Omental fat pad (tissue), 4 donors: Measurements from ENCODE around the gene HDAC5. TPM values are rescaled to one million over a fixed set of nuclear protein-coding genes. Genes with fewer than 3 reads are reported as not detected.
"Not testable (repeated sequence)": the region's sequence is repeated elsewhere in the genome, so short reads cannot be mapped to it uniquely, and the experiment has no call there.

Source experiments
- ATAC-seq: fragments of 150-250 bp; one replicate; pipeline ENCODE4 v1.9.1; 2016; ENCODE audit warnings: mild to moderate bottlenecking, moderate library complexity; ENCODE audit not compliant: low FRiP score
- DNase-seq: peaks from one replicate; pipeline ENCODE4 v3.0.0-alpha.2; 2019; ENCODE audit warnings: low spot score
- CTCF ChIP-seq, 3 donors: fragments of 450-650 bp; IDR thresholded peaks; one replicate each; pipeline ENCODE4 v1.5.1; 2016 to 2017; ENCODE audit warnings: antibody characterized with exemption in 3 of 3, mild to moderate bottlenecking in 3 of 3, moderate library complexity in 2 of 3
- total RNA-seq, 4 donors: library from RNA; depleted of rRNA; stranded (reverse); fragments of >200 nt; gene quantifications; one replicate each; pipeline ENCODE4 v1.1.0, GENCODE V29; 2016

Gene HDAC5
- total RNA-seq, 4 donors from 2014 or later, result 52.5 to 91.9 (median 62.4) TPM

GRCh38 chr17:44159519-44160210 lies 36.2 kb upstream of the HDAC5 start:
- DNase-seq (no peak), ATAC-seq (no peak)
- no peak for TF ChIP-seq CTCF (IDR thresholded peaks at IDR 0.05)

- TF ChIP-seq CTCF (IDR thresholded peaks at IDR 0.05), result no peak
- no peak for ATAC-seq
- DNase-seq, result no peak
These were observed 32.0 kb upstream of the HDAC5 start for GRCh38 chr17:44155488-44155887.

DNA sequence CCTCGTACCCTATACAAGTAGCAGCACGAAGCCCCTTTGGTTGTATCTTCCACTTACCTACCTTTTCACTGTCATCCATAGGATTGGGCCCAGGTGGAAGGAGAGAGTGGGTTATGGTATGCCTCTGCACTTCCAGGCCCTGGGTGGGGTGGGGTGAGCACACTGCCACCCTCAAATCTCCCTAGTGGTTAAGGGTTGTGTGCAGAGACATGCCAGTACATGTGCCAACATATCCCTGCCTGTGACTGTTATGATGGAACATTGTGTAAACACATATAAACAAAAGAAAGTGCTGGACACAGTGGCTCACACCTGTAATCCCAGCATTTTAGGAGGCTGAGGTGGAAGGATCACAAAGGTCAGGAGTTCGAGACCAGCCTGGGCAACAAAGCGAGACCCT lies 29.4 kb upstream of the HDAC5 start:
- no peak for TF ChIP-seq CTCF (IDR thresholded peaks at IDR 0.05)
- ATAC-seq, result no peak

DNA sequence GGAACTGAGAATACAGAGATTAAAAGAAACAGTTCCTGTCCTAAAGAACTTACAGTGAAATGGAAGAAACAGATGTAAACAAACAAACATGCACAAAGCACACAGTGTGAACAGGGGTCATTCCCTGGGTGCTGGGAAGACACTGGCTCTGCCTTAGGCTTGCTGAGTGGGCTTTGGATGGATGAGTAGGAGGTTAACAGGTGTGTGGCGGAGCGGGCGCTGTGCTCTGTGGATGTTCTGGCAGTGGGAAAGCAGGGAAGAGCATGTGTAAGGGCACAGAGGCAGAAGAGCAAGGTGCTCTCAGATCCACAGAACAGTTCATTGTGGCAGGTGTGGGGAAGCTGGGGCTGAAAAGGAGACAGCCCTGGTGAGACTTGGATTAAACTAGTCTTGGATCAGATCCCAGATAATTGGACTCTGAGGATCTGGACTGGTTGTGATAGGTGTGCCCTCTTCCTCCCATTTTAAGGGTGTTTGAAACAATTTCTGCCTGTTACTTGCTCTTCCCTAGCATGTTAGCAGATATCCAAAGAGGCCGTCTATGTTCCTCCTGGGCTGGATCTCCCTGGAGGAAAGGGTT lies 26.4 kb upstream of the HDAC5 start:
- ATAC-seq (no peak), DNase-seq (no peak)
- TF ChIP-seq CTCF (IDR thresholded peaks at IDR 0.05), result no peak

More for the DNA sequence above, 29.4 kb upstream of the HDAC5 start:
- no peak for DNase-seq

GRCh38 chr17:44149066-44149465 lies 25.6 kb upstream of the HDAC5 start:
- DNase-seq, ATAC-seq: not testable (repeated sequence)

- DNase-seq (no peak), ATAC-seq (no peak)
- no peak for TF ChIP-seq CTCF (IDR thresholded peaks at IDR 0.05)
These were observed 24.4 kb upstream of the HDAC5 start for GRCh38 chr17:44147812-44148211.

GRCh38 chr17:44146375-44147346 lies 23.2 kb upstream of the HDAC5 start:
- ATAC-seq, result no peak
- TF ChIP-seq CTCF (IDR thresholded peaks at IDR 0.05), result no peak
- no peak for DNase-seq
